HEK293 (cell line): ENCODE results near the gene SOAT2.
"Not testable (repeated sequence)": the region's sequence is repeated elsewhere in the genome, so short reads cannot be mapped to it uniquely, and the experiment has no call there.

Source experiments
- CTCF ChIA-PET: fragments of 350-600 bp; formaldehyde crosslinking; extraction: SDS; loops from one replicate; lab custom pipeline; 2021; ENCODE audit warnings: antibody characterized with exemption; lab: Yijun Ruan, JAX
- POLR2A ChIA-PET: fragments of 300-600 bp; formaldehyde crosslinking; extraction: SDS; loops from one replicate; lab custom pipeline; 2020; ENCODE audit warnings: antibody characterized with exemption, inconsistent platforms; lab: Yijun Ruan, JAX
- H3K27ac ChIP-seq: fragments of 200-500 bp; sonication (Bioruptor generic); 2 replicates; pipeline ENCODE4 v1.5.1; 2014; ENCODE audit warnings: low read depth, low read length, control low read depth, inconsistent platforms; ENCODE audit errors: extremely low read depth
- H3K36me3 ChIP-seq, 2 experiments: fragments of 200-500 bp in 1 of 2; sonication (Bioruptor generic) in 1 of 2; 1 replicate in 1 of 2; 2 replicates in 1 of 2; pipeline ENCODE4 v1.5.1; 2014 to 2017; ENCODE audit warnings: inconsistent platforms in 2 of 2, low read length in 2 of 2; ENCODE audit not compliant: control insufficient read depth in 2 of 2, insufficient read depth in 1 of 2
- H3K4me1 ChIP-seq: fragments of 200-500 bp; sonication (Bioruptor generic); 2 replicates; pipeline ENCODE4 v1.5.1; 2014; ENCODE audit warnings: mild to moderate bottlenecking, low read length, inconsistent platforms; ENCODE audit not compliant: control insufficient read depth, insufficient read depth
- H3K4me3 ChIP-seq: 2 replicates; pipeline ENCODE4 v1.5.1; 2011; ENCODE audit warnings: low read depth, mild to moderate bottlenecking, control low read depth, low read length, moderate library complexity
- H3K9me3 ChIP-seq: fragments of 200-500 bp; sonication (Bioruptor generic); 2 replicates; pipeline ENCODE4 v1.5.1; 2014; ENCODE audit warnings: low read depth, low read length, inconsistent platforms; ENCODE audit not compliant: control insufficient read depth, insufficient read depth
- EGR2 ChIP-seq: fragments of 450-650 bp; formaldehyde crosslinking; IDR thresholded peaks from 2 replicates; pipeline ENCODE4 v1.5.1; 2016; ENCODE audit warnings: low read depth, missing biosample characterization, missing genetic modification characterization
- GLIS1 ChIP-seq: fragments of 450-650 bp; formaldehyde crosslinking; IDR thresholded peaks from 2 replicates; pipeline ENCODE4 v1.5.1; 2016; ENCODE audit warnings: missing biosample characterization, missing genetic modification characterization
- OSR2 ChIP-seq: fragments of 450-650 bp; formaldehyde crosslinking; IDR thresholded peaks from 2 replicates; pipeline ENCODE4 v1.5.1; 2016; ENCODE audit warnings: missing biosample characterization, missing genetic modification characterization
- SP2 ChIP-seq: fragments of 450-650 bp; formaldehyde crosslinking; IDR thresholded peaks from 2 replicates; pipeline ENCODE4 v1.5.1; 2016; ENCODE audit warnings: missing biosample characterization, missing genetic modification characterization
- ZFHX2 ChIP-seq: fragments of 450-650 bp; formaldehyde crosslinking; conservative IDR thresholded peaks from 2 replicates; pipeline ENCODE4 v1.5.1; 2016; ENCODE audit warnings: missing biosample characterization, missing genetic modification characterization
- ZNF138 ChIP-seq: fragments of 450-650 bp; formaldehyde crosslinking; IDR thresholded peaks from 2 replicates; pipeline ENCODE4 v1.5.1; 2016; ENCODE audit warnings: missing biosample characterization, missing genetic modification characterization, borderline replicate concordance
- ZNF146 ChIP-seq: fragments of 450-650 bp; formaldehyde crosslinking; IDR thresholded peaks from 2 replicates; pipeline ENCODE4 v1.5.1; 2016; ENCODE audit warnings: missing biosample characterization, missing genetic modification characterization
- ZNF600 ChIP-seq: fragments of 450-650 bp; formaldehyde crosslinking; IDR thresholded peaks from 2 replicates; pipeline ENCODE4 v1.5.1; 2016; ENCODE audit warnings: missing biosample characterization, missing genetic modification characterization
- ZNF837 ChIP-seq: fragments of 450-650 bp; formaldehyde crosslinking; IDR thresholded peaks from 2 replicates; pipeline ENCODE4 v1.5.1; 2016; ENCODE audit warnings: missing biosample characterization, missing genetic modification characterization
- TF ChIP-seq, protein P1 (sequence below): fragments of 450-650 bp; formaldehyde crosslinking; IDR thresholded peaks from 2 replicates; pipeline ENCODE4 v1.5.1; 2017; ENCODE audit warnings: missing biosample characterization, missing genetic modification characterization
- TF ChIP-seq, protein P2 (sequence below): fragments of 450-650 bp; formaldehyde crosslinking; IDR thresholded peaks from 2 replicates; pipeline ENCODE4 v1.5.1; 2016; ENCODE audit warnings: missing biosample characterization, missing genetic modification characterization
- TF ChIP-seq, protein P3 (sequence below): fragments of 450-650 bp; formaldehyde crosslinking; IDR thresholded peaks from 2 replicates; pipeline ENCODE4 v1.5.1; 2016; ENCODE audit warnings: missing biosample characterization, missing genetic modification characterization
- TF ChIP-seq, protein P4 (sequence below): fragments of 450-650 bp; formaldehyde crosslinking; IDR thresholded peaks from 2 replicates; pipeline ENCODE4 v1.5.1; 2016; ENCODE audit warnings: missing biosample characterization, missing genetic modification characterization
- TF ChIP-seq, protein P5 (sequence below): fragments of 450-650 bp; formaldehyde crosslinking; IDR thresholded peaks from 2 replicates; pipeline ENCODE4 v1.5.1; 2017; ENCODE audit warnings: missing biosample characterization, missing genetic modification characterization

The SOAT2 gene

DNA sequence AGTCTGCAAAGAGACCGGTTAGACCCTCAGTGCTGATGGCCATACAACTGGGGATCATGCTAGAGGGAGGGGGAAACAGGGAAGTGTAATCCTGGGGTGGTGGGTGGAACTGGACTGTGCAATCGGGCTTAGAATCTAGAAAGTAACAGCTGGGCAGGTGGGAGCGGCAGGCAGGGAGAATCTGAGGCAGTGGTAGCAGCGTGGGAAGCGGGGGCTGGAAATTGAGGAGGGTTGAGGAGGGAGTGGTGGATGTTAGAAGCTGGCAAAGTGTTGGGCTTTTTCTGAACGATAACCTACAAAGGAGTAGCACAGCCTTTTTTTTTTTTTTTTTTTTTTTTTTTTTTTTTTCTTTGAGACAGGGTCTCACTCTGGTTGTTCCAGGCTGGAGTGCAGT lies 8.9 kb upstream of the SOAT2 start:
- Histone ChIP-seq H3K27ac (no peak overlapping the region), H3K4me1 (peaks cover 3% of the 10 kb centered on the region; the same call in 1 of the 2 replicates), H3K4me3 (no peak overlapping the region), H3K36me3 (no peaks in the 10 kb centered on the region)
- TF ChIP-seq, protein P1, sequence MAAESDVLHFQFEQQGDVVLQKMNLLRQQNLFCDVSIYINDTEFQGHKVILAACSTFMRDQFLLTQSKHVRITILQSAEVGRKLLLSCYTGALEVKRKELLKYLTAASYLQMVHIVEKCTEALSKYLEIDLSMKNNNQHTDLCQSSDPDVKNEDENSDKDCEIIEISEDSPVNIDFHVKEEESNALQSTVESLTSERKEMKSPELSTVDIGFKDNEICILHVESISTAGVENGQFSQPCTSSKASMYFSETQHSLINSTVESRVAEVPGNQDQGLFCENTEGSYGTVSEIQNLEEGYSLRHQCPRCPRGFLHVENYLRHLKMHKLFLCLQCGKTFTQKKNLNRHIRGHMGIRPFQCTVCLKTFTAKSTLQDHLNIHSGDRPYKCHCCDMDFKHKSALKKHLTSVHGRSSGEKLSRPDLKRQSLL, result no peak
- peak; percentile 69 for TF ChIP-seq EGR2 (tag by site-specific recombination)
- peak; percentile 79 for TF ChIP-seq ZFHX2 (tag by site-specific recombination)
- TF ChIP-seq ZNF600 (tag by site-specific recombination), result no peak
- TF ChIP-seq, protein P2, sequence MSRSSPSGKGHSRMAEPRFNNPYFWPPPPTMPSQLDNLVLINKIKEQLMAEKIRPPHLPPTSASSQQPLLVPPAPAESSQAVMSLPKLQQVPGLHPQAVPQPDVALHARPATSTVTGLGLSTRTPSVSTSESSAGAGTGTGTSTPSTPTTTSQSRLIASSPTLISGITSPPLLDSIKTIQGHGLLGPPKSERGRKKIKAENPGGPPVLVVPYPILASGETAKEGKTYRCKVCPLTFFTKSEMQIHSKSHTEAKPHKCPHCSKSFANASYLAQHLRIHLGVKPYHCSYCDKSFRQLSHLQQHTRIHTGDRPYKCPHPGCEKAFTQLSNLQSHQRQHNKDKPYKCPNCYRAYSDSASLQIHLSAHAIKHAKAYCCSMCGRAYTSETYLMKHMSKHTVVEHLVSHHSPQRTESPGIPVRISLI, result peak; percentile 77
- no peak for TF ChIP-seq OSR2 (tag by site-specific recombination)
- TF ChIP-seq, all 188 proteins: peak for 3
- no peaks in the 10 kb centered on the region for H3K9me3 ChIP-seq
- ChIA-PET CTCF (interaction anchor here (0.6 to 3.8 kb wide), 8 partner anchors 8 to 1199 kb away, joined by 3 to 27 read pairs (median 4); no protein-coding TSS in a partner anchor), POLR2A (interaction anchor here (0.6 to 3.4 kb wide), 4 partner anchors 15 to 414 kb away, joined by 3 to 18 read pairs (median 8); partner anchors contain the start of gene SPRYD3)

DNA sequence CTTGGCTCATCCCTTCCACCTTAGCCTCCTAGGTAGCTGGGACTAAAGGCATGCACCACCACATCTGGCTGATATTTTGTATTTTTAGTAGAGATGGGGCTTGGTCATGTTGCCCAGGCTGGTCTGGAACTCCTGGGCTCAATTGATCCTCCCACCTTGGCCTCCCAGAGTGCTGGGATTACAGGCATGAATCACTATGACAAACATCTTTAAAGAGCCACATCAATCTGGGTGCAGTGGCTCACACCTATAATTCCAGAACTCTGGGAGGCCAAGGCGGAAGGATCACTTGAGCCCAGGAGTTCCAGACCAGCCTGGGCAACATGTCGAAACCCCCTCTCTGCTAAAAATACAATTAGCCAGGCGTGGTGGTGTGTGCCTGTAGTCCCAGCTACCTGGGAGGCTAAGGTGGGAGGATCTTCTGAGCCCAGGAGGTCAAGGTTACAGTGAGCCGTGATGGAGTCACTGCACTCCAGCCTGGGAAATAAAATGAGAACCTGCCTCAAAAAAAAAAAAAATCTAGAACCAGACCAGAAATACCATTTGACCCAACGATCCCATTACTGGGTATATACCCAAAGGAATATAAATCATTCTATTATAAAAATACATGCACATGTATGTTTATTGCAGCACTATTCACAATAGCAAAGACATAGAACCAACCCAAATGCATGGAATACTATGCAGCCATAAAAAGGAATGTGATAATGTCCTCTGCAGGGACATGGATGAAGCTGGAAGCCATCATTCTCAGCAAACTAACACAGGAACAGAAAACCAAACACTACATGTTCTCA lies 8.3 kb upstream of the SOAT2 start:
- POLR2A ChIA-PET, result interaction anchor here (2.0 to 3.4 kb wide), 2 partner anchors 16 to 29 kb away, joined by 11 to 18 read pairs; partner anchors contain the start of gene SPRYD3
- H3K27ac ChIP-seq, H3K4me1 ChIP-seq, H3K4me3 ChIP-seq, H3K36me3 ChIP-seq, H3K9me3 ChIP-seq: not testable (repeated sequence)
- TF ChIP-seq ZNF146 (tag by site-specific recombination) (peak; percentile 98), GLIS1 (tag by site-specific recombination) (peak; percentile 93)
- TF ChIP-seq, protein P3, sequence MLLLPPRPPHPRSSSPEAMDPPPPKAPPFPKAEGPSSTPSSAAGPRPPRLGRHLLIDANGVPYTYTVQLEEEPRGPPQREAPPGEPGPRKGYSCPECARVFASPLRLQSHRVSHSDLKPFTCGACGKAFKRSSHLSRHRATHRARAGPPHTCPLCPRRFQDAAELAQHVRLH (tag by site-specific recombination), result peak; percentile 24; the same call in 1 of the 2 replicates
- CTCF ChIA-PET, result interaction anchor here (0.6 to 3.8 kb wide), 6 partner anchors 29 to 1199 kb away, joined by 3 to 27 read pairs (median 5); no protein-coding TSS in a partner anchor

DNA sequence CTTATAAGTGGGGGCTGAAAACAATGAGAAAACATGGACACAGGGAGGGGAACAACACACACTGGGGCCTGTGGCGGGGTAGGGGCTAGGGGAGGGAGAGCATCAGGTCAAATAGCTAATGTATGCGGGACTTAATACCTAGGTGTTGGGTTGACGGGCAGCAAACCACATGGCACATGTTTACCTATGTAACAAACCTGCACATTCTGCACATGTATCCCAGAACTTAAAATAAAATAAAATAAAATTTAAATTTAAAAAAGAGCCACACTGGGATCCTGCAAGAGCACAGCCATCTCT lies 7.7 kb upstream of the SOAT2 start:
- not testable (repeated sequence) for H3K4me1 ChIP-seq, H3K4me3 ChIP-seq, H3K36me3 ChIP-seq, H3K27ac ChIP-seq, H3K9me3 ChIP-seq
- ChIA-PET POLR2A (interaction anchor here (3.4 kb wide), 1 partner anchor 17 kb away, joined by 18 read pairs; the partner anchor contains the start of gene SPRYD3), CTCF (interaction anchor here (0.6 to 3.8 kb wide), 3 partner anchors 30 to 234 kb away, joined by 4 to 27 read pairs (median 6); no protein-coding TSS in a partner anchor)

DNA sequence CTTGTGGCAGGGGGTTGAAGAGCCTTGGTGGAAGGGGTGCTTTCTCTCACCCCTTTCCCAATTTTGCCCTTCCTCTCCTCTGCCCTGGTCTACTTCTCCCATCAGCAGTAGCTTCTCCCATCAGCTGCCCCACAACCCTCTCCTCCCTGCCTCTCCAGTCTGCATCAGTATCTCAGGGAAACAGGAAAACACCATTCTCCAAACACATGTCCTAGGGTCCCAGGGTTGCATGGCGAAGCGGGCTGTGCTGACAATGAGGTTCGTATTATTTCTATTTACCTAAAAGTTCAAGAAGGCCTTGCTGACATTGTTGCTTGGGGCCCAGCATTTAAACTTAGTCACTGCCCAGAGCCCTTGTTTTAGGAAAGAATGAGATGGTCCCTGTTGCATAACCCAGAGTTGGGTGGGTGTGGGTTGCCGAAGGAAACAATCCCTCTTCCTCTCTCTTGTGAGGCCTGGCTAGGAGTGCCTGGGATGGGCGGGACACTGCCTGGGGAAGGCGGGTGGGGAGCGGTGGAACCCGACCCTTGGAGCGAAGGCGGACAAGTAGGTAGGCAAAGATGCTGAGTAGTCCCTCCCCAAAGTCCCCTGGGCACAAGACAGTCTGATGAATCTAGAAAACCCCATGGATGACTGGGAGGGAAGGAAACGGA lies 7.1 kb upstream of the SOAT2 start:
- Histone ChIP-seq H3K4me1 (peaks cover 3% of the 10 kb centered on the region; the same call in 1 of the 2 replicates), H3K9me3 (no peaks in the 10 kb centered on the region), H3K27ac (no peak overlapping the region), H3K36me3 (no peaks in the 10 kb centered on the region), H3K4me3 (no peak overlapping the region)
- CTCF ChIA-PET, result interaction anchor here (0.6 to 7.8 kb wide), 4 partner anchors 29 to 484 kb away, joined by 3 to 264 read pairs (median 16); no protein-coding TSS in a partner anchor
- POLR2A ChIA-PET, result interaction anchor here (0.6 to 3.4 kb wide), 2 partner anchors 17 to 30 kb away, joined by 3 to 18 read pairs; partner anchors contain the start of gene SPRYD3
- TF ChIP-seq ZNF837 (no peak), ZNF138 (tag by site-specific recombination) (no peak), ZFHX2 (tag by site-specific recombination) (peak; percentile 87), EGR2 (tag by site-specific recombination) (peak; percentile 88), SP2 (tag by site-specific recombination) (peak; percentile 52)
- TF ChIP-seq, protein P4, sequence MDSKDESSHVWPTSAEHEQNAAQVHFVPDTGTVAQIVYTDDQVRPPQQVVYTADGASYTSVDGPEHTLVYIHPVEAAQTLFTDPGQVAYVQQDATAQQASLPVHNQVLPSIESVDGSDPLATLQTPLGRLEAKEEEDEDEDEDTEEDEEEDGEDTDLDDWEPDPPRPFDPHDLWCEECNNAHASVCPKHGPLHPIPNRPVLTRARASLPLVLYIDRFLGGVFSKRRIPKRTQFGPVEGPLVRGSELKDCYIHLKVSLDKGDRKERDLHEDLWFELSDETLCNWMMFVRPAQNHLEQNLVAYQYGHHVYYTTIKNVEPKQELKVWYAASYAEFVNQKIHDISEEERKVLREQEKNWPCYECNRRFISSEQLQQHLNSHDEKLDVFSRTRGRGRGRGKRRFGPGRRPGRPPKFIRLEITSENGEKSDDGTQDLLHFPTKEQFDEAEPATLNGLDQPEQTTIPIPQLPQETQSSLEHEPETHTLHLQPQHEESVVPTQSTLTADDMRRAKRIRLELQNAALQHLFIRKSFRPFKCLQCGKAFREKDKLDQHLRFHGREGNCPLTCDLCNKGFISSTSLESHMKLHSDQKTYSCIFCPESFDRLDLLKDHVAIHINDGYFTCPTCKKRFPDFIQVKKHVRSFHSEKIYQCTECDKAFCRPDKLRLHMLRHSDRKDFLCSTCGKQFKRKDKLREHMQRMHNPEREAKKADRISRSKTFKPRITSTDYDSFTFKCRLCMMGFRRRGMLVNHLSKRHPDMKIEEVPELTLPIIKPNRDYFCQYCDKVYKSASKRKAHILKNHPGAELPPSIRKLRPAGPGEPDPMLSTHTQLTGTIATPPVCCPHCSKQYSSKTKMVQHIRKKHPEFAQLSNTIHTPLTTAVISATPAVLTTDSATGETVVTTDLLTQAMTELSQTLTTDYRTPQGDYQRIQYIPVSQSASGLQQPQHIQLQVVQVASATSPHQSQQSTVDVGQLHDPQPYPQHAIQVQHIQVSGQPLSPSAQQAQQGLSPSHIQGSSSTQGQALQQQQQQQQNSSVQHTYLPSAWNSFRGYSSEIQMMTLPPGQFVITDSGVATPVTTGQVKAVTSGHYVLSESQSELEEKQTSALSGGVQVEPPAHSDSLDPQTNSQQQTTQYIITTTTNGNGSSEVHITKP (tag by site-specific recombination), result peak; percentile 53
- TF ChIP-seq, protein P5, sequence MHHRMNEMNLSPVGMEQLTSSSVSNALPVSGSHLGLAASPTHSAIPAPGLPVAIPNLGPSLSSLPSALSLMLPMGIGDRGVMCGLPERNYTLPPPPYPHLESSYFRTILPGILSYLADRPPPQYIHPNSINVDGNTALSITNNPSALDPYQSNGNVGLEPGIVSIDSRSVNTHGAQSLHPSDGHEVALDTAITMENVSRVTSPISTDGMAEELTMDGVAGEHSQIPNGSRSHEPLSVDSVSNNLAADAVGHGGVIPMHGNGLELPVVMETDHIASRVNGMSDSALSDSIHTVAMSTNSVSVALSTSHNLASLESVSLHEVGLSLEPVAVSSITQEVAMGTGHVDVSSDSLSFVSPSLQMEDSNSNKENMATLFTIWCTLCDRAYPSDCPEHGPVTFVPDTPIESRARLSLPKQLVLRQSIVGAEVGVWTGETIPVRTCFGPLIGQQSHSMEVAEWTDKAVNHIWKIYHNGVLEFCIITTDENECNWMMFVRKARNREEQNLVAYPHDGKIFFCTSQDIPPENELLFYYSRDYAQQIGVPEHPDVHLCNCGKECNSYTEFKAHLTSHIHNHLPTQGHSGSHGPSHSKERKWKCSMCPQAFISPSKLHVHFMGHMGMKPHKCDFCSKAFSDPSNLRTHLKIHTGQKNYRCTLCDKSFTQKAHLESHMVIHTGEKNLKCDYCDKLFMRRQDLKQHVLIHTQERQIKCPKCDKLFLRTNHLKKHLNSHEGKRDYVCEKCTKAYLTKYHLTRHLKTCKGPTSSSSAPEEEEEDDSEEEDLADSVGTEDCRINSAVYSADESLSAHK (tag by site-specific recombination), result no peak
